Spleen (tissue), 7 donors: ENCODE measurements around the gene STK38.

Experiments used
- POLR2A ChIP-seq, 3 donors: fragments of 450-650 bp; IDR thresholded peaks; one replicate each; pipeline ENCODE4 v1.5.1; 2017; ENCODE audit warnings: antibody characterized with exemption in 3 of 3, mild to moderate bottlenecking in 1 of 3
- POLR2AphosphoS5 ChIP-seq, 3 donors: sonication (generic); formaldehyde crosslinking; IDR thresholded peaks; one replicate each; pipeline ENCODE4 v1.5.1; 2017; ENCODE audit warnings: antibody characterized with exemption in 3 of 3
- TF ChIP-seq, protein P1 (sequence below), 11 experiments: fragments of 200-600 bp in 7 of 11; fragments of 450-650 bp in 4 of 11; sonication (generic) in 4 of 11; IDR thresholded peaks in 8 of 11; conservative IDR thresholded peaks in 3 of 11; 1 replicate in 7 of 11; 2 replicates in 4 of 11; pipeline versions ENCODE4 v1.4.0 to v1.8.0; 2016 to 2021; ENCODE audit warnings: antibody characterized with exemption in 11 of 11, inconsistent platforms in 4 of 11, mild to moderate bottlenecking in 1 of 11
- donor health status: DM: no; HTN: no; CAD: no; lungs with moderate emphysema.
- donor health status: DM: no; HTN: no; CAD: no.
- donor health status: DM: no; HTN: no; CAD: no.

DNA sequence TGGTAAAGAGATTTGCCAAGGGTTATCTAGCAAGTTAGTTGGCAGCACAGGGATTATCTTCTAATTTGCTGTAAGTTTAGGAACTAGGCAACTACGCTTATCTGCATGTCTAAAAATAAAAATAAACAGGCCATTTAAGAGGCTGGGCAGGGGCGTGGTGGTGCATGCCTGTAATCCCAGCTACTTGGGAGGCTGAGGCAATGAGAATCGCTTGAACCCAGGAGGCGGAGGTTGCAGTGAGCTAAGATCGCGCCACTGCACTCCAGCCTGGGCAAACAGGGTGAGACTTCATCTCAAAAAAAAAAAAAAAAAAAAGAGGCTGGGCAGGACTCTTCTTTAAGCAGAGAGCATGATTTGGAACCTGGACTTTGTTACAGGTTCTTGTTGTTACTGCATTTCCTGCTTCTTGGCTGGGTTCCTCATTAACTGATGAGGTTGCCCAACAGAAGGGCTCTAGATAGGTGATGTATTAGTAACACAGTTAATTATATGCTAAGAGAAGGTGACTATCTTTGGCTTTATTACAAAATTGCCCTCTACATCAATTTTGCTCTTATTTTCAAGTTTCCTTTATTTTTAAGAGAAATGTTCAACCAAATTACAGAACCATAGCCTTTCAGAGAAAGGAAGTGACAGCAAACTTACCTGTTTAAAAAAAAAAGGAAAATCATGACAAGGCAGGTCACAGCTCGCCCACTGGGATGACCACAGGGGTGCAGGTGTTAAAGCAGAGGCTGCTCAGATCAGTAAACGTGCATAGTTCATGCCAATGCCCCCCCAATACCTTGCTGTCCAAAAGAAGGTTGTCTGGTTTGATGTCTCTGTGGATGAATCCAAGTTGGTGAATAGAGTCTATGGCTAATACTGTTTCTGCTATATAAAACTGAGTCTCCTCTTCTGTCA, 32.5 kb downstream of the STK38 start:
- TF ChIP-seq, protein P1, sequence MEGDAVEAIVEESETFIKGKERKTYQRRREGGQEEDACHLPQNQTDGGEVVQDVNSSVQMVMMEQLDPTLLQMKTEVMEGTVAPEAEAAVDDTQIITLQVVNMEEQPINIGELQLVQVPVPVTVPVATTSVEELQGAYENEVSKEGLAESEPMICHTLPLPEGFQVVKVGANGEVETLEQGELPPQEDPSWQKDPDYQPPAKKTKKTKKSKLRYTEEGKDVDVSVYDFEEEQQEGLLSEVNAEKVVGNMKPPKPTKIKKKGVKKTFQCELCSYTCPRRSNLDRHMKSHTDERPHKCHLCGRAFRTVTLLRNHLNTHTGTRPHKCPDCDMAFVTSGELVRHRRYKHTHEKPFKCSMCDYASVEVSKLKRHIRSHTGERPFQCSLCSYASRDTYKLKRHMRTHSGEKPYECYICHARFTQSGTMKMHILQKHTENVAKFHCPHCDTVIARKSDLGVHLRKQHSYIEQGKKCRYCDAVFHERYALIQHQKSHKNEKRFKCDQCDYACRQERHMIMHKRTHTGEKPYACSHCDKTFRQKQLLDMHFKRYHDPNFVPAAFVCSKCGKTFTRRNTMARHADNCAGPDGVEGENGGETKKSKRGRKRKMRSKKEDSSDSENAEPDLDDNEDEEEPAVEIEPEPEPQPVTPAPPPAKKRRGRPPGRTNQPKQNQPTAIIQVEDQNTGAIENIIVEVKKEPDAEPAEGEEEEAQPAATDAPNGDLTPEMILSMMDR (IDR thresholded peaks at IDR 0.05 in 8 of 11, conservative IDR thresholded peaks at IDR 0.05 in 3 of 11): no peak
- TF ChIP-seq POLR2AphosphoS5 (IDR thresholded peaks at IDR 0.05): no peak
- TF ChIP-seq POLR2A (IDR thresholded peaks at IDR 0.05): no peak
